AG08395 (cell line): ENCODE results near the gene BOLA2B.
"Not testable (repeated sequence)": the region's sequence is repeated elsewhere in the genome, so short reads cannot be mapped to it uniquely, and the experiment has no call there.

Source experiments
- DNase-seq: peaks from one replicate; pipeline ENCODE4 v3.0.0; 2012; ENCODE audit warnings: mixed read lengths, low spot score

Gene BOLA2B

DNA sequence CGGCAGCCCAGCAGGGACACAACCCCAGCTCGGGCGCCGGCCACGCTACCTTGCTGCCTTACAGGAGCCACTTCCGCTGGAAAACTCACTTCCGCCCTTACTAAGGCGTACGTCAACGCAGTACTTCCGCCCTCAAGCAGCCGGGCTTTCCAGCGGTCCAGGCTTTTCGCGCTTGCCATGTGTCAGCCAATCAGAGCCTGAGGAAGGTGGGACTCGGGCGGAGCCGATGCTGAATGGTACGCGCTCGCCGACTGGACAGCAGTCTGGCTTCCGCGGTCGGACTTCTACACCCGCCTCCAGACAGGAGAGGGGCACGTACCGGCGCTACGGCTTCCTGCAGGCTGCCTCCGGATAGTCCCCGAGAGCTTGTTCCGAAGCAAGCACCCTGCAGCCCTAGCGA is at the start of gene BOLA2B, which contains the start of gene SLX1A:
Gene BOLA2B (minus strand): TSS at position 52 of the 400 bp plus-strand sequence. CDS start 71 bp downstream, outside the sequence.
Gene SLX1A (plus strand): TSS at position 261 of the 400 bp plus-strand sequence. CDS start 210 bp downstream, outside the sequence.
- DNase-seq, result not testable (repeated sequence)

DNA sequence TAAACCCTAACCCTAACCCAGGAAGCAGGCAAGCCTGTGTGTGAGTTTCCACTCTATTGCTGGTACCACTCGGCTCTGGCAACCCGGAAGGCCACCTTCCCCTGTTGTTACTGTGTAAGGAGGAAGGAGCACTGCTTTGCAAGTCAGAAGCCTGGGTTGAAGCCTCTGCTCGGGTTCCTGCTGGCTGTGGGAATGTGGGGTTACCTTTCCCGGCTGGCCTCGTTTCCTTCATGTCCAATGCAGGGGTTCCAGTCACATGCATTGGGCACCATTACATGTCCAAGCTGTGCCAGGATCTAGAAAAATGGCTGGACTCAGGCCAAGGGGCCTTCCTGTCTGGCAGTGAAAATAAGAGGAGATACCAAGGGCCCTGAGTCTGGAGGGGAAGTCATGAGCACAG is 23.6 kb upstream of the BOLA2B start:
- DNase-seq, result not testable (repeated sequence)

DNA sequence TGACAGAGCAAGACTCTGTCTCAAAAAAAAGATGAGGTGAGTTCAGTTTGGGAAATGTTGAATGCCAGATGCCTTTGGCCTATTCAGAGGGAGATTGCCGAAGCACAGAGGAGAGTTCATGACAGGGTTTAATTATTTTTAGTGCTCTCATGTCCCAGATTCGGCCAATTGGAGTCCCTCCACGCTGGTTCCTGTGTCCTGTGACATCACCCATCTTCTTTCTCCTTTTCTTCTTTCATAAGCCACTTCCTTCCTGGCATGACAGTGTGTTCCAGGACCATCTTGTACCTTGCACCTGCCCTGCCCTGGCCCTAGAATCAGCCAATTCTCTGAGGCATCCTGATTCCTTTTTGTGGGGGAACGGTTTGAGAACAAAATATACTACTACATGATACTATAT is 17.9 kb upstream of the BOLA2B start:
- not testable (repeated sequence) for DNase-seq

DNA sequence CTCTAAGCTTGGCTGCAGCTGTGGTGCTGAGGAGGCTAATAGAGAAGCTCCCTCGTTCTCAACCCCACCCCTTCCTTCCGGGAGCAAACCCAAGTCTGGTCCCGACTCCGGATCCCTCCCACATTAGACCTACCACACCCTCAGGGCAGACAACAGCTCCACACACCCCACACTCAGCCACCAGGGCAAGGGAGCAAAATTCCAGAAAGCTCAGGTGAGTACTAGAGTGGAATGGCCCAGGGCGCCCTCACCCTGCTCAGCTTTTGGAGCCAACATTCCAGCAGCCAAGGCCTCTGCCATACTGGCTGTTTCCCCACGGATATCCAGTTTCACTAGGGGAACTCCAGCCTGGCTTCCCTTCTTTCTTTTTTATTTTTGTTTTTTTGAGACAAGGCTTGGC is 15.6 kb upstream of the BOLA2B start:
- DNase-seq, result not testable (repeated sequence)

DNA sequence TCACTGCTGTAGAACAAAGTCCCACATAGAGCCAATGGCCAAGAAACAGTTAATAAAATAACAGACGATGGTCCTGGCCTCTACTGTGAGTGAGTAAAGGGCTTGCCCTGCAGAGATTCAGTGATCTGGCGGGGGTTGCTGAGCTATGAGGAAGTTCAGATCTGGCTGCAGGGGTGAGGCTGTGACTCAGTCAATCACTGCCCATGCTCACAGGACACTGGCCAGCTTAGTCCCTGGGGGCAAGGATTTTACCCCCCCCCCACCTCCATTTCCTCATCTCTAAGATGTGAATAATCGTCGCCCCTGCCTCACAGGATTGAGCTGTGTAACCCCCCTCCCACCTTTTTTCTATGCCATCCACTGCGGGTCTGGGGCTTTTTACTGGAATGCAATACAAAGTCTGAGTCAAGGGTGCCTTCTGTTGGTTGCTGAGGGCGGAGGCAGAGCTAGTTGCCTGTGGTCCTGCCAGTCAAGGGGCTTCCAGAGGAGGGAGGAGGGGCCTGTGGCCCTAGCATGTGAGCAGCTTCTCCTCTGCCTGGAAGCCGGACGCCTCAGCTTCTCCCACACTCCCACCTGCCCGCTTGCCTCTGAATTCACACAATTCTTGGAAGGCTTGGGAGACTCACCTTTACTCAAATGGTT is 13.7 kb upstream of the BOLA2B start:
- DNase-seq, result not testable (repeated sequence)

DNA sequence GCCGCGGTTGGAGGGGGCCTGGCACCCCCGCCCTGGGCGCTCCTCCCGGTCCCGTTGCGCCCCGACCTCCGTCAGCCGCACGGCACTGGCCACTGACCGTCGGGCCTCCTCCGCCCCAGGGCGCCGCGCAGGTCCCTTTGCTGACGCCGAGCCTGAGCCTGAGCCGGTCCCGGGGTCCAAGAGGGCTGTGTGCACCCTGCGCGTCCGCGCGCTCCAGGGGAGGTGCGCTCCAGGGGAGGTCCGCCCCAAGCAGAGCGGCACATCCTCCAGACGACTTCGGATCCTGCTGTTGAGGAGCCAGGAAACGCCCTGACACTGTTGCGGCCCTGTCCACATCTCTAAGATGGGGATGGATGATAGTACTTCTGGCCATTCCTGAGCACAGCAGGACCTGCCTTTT is 12.8 kb upstream of the BOLA2B start:
- not testable (repeated sequence) for DNase-seq

DNA sequence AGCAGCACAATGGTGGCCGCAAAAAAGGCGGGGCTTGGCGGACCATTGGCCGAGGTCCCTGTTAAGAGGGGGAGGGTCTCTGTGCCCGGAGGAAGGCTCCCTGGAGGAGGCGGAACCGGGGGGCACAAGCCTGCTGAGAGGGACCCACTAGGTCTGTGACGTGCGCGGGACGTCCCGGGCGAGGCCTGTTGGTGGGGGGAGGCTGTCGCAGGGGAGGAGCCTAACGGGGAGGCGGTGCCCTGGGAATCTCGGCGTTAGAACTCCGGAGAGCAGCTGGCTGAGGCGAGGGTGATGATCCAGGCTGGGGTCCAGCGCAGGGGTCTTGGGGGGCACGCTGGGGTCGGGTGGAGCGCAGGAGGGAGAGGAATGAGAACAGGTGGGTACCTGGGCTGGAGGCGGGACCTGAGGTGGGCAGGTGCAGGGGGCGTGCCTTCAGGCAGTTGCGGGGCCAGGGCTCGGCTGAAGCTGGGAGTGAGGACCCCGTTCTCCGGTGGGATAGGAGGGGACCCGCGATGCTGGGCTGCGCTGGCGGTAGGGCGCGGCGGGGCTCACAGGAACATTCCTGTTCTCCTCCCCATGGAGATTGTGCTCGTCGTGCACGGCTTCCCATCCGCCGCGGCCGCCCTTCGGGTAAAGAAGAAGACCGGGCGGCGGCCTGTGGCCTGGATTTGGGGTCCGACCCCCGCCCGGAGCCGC is 12.2 kb upstream of the BOLA2B start:
- not testable (repeated sequence) for DNase-seq

DNA sequence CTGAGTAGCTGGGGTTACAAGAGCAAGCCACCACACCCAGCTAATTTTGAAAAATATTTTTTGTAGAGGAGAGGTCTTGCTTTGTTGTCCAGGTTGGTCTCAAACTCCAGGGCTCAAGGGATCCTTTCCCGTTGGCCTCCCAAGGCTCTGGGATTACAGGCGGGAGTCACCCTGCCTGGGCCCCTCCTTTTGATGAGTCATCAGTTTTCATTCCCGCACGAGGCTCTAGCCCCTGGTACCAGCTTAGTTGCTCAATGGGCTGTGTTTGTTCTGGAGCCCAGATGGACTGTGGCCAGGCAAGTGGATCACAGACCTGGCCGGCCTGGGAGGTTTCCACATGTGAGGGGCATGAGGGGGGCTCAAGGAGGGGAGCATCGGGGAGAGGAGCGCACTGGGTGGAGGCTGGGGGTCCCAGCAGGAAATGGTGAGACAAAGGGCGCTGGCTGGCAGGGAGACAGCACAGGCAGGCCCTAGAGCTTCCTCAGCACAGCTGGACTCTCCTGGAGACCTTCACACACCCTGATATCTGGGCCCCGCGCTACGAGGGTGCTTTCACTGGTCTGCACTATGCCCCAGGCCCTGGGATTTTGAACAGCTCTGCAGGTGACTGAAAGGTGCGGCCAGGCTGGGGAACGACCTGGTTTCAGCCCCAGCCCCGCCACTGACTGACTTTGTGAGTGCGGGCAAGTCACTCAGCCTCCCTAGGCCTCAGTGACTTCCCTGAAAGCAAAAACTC is 6.3 kb upstream of the BOLA2B start:
- not testable (repeated sequence) for DNase-seq

DNA sequence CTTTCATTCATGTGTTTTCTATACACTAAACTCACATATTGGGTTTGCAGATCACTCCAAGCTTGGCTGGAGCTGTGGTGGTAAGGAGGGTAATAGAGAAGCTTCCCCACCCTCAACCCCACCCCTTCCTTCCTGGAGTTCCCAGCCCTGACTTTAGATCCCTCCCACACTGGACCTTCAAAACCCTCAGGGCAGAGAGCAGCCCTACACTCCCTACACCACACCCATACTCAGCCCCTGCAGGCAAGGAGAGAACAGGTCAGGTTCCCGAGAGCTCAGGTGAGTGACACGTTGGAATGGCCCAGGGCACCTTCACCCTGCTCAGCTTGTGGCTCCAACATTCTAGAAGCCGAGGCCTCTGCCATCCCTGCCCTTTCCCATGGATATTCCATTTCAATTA is 5.6 kb upstream of the BOLA2B start, which contains the start of gene SULT1A3:
Gene SULT1A3 (plus strand): TSS at position 207 of the 400 bp plus-strand sequence. CDS start 1,474 bp downstream, outside the sequence.
- DNase-seq, result not testable (repeated sequence)

DNA sequence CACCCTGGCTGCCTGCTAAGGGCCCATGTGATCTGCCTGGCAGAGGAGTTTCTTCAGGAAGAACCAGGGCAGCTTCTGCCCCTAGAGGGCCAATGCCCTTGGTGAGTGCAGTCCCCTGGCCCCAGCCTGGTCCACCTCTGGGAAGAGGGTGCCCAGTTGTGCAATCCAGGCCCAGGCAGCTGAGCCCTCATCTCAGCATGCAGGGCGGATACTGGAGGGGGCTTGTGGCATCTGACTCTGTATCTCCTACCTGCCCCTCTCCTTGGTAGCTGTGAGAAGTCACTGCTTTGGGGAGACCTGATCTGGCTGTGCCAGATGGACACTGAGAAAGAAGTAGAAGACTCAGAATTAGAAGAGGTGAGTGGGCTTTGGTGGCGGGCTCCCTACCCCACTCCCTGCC is 3.5 kb upstream of the BOLA2B start:
- DNase-seq, result not testable (repeated sequence)

DNA sequence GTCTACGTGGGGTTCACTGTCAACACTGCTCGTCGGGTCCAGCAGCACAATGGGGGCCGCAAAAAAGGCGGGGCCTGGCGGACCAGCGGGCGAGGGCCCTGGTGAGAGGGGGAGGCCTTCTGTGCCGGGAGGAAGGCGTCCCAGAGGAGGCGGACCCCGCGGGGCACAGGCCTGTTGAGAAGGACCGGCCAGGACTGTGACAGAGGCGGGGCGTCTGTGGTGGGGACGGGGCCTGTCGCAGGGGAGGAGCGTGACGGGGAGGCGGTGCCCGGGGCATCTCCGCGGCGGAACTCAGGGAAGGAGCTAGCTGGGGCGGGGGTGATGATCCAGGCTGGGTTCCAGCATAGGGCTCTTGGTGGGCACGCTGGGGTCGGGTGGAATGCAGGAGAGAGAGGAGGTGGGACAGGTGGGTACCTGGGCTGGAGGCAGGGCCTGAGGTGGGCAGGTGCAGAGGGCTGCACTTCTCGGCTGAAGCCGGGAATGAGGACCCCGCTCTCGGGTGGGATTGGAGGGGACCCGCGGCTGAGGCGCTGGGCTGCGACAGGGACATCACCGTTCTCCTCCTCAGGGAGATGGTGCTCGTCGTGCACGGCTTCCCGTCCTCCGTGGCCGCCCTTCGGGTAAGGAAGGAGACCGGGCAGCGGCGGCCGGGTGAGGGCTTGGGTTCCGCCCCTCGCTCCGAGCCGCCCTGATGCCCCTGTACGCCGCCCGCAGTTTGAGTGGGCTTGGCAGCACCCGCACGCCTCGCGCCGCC is 883 bp upstream of the BOLA2B start:
- DNase-seq, result not testable (repeated sequence)

DNA sequence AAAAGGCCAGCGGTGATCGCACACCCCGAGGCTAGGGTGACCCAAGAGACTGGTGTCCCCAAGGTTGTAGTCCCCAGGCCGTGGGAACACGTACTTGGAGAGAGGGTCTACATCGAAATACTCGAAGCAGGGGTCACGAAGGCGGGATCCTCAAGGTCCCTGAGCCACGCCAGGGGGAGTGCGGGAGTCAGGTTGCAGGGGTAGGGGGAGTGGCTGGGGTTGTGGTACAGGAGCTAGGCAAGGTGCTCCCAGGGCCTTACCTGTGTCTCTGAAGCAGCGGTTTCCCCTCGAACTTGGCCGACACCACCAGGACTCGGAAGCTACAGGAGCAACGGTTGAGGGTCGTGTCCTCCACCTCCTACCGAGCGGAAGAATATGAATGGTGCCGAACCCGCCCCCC is 368 bp downstream of the BOLA2B start:
- DNase-seq, result not testable (repeated sequence)

DNA sequence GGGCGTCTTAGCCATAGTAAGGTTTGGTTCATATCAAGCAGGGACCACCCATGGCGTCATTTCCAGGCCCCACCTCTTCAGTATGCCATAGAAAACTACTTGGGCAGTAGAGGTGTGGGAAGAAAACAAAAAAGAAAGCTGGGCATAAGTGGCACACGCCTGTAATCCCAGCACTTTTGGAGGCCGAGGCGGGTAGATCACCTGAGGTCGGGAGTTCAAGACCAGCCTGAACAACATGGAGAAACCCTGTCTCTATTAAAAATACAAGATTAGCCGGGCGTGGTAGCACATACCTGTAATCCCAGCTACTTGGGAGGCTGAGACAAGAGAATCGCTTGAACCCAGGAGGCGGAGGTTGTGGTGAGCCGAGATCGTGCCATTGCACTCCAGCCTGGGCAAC is 2.3 kb downstream of the BOLA2B start:
- DNase-seq, result not testable (repeated sequence)

DNA sequence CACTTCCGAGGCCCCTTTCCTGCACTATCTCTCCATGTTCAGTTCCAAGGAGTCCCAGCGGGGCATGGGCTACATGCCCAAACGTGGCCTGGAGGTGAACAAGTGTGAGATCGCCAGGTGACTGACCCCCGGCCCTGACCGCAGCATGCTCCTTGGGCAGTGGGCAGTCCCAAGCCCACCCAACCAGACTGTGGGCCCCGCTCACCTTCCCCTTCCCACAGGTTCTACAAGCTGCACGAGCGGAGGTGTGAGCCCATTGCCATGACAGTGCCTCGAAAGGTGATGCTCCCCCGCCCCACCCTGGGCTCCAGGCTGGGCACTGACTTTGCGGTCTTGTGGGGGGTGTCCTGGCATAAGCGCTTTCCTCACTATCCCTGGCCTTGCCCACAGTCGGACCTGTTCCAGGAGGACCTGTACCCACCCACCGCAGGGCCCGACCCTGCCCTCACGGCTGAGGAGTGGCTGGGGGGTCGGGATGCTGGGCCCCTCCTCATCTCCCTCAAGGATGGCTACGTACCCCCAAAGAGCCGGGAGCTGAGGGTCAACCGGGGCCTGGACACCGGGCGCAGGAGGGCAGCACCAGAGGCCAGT is 5.4 kb downstream of the BOLA2B start:
- DNase-seq, result no peak

DNA sequence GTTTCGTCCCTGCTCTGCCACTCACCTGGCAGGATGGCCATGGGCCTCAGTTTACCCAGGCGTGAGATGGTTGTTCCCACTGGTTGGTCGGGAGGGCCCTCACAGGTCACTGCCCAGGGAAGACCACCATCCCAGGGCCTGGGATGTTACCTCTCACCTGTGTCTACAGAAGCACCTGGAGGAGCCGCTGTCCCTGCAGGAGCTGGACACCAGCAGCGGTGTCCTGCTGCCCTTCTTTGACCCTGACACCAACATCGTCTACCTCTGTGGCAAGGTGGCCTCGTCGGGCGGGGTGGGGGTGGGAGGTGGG is 6.0 kb downstream of the BOLA2B start:
- DNase-seq, result no peak

DNA sequence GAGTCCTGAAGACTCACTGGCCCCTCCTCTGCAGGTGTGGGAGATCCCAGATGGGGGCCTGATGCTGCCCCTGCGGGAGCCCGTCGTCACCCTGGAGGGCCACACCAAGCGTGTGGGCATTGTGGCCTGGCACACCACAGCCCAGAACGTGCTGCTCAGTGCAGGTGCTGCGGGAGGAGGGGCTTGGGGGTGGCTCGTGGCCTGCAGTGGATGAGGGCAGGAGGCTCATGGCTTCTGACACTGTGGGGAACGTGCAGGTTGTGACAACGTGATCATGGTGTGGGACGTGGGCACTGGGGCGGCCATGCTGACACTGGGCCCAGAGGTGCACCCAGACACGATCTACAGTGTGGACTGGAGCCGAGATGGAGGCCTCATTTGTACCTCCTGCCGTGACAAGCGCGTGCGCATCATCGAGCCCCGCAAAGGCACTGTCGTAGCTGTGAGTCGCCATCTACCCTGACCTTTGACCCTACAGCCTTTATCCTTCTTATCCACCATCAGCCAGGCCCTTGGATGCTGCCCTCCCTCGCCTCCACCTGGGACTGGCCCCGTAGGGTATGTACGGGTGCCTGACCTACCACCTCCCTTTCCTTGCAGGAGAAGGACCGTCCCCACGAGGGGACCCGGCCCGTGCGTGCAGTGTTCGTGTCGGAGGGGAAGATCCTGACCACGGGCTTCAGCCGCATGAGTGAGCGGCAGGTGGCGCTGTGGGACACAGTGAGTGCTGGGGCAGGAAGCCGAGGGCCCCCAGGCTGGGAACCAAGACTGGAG is 6.5 kb downstream of the BOLA2B start:
- peak; percentile 48 for DNase-seq

DNA sequence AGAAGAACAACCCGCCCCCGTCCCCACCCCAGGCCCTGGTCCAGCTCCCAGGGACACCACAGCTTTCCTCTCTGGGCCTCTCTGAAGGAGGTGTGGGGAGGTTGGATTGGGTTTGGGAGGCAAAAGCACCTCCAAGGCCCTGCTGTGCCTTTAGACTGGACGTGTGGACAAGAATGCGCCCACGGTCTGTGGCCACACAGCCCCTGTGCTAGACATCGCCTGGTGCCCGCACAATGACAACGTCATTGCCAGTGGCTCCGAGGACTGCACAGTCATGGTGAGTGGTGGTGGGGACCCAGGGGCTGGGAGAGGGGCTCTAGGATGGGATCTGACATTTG is 7.1 kb downstream of the BOLA2B start:
- DNase-seq, result no peak

DNA sequence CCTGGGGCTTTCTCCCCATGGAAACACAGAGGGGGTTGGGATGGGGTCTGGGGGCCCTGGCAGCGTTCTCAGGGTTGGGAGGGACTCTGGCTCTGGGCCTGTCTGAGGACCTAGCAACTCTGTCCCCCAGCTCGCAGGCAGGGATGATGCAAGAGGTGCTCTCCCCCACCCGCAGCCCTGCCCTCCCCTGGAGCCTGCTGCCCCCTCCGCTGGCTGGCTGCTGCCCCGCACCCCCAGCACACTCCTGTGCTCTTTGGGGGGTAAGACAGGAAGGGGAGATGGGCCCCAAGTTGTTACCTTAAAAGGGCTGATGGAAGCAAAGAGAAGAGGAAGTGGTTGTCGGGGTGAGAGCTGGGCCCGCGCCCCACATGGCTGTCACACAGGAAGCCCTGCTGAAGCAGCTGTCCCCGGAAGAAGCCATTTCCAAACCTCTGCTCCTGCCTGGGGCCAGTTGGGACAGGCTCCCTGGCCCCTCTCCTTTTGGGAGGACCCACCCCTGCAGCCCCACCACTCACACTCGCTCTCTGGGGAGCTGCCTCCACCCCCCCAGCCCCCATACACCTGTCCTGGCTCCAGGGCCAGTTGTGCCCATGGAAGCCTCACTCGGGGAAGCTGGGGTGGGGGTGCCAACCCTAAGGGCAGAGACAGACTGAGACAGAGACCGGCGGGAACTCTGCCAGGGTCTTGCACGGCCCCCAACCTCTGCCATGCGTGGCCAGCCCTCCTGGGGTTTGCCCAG is 7.6 kb downstream of the BOLA2B start:
- no peak for DNase-seq

DNA sequence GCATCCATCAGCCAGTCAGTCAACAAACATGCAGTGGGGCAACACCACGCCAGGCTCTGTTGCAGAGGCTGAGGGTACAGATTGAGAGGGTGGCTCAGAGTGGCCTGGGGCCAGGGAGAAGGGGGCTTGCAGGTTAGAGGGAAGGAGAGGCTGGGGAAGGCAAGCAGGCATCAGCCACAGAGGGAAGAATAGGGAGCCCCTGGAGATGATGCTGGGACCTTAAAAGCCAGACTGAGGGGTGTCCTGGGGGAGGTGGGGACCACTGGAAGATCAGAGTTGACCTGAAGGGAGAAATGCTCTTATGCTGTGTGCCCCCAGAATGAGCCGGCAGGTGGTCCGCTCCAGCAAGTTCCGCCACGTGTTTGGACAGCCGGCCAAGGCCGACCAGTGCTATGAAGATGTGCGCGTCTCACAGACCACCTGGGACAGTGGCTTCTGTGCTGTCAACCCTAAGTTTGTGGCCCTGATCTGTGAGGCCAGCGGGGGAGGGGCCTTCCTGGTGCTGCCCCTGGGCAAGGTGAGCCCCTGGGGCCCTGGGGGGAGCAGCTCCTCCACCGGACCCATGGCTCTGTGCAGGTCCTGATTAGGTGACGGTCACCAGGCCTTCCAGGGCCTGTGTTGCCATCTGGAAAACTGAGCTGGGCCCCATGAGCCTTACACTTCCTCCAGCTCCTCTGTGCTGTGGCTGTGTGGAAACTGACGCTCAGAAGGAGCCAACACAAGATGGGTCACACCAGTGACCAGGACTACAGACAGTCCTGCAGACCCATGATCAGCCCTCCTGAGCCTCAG is 8.4 kb downstream of the BOLA2B start:
- DNase-seq, result no peak
